GM21786 (cell line): ENCODE results near the gene PDPN.
"Not testable (repeated sequence)": the region's sequence is repeated elsewhere in the genome, so short reads cannot be mapped to it uniquely, and the experiment has no call there.

Source experiments
- ATAC-seq: cut with Tn5 transposase; IDR thresholded peaks from one replicate; pipeline ENCODE4 v1.9.1; 2021; ENCODE audit not compliant: unreplicated experiment

The PDPN gene

GRCh38 chr1:13583595-13583965 is at the start of gene PDPN:
Gene PDPN (plus strand): TSS chr1:13583832. CDS start chr1:13584034, 202 bp downstream.
- no peak for ATAC-seq

- ATAC-seq = no peak
Observed at GRCh38 chr1:13535227-13535626, 48.4 kb upstream of the PDPN start.

- no peak for ATAC-seq
Observed at GRCh38 chr1:13536571-13536970, 47.1 kb upstream of the PDPN start.

GRCh38 chr1:13538832-13539231 is 44.8 kb upstream of the PDPN start:
- ATAC-seq = no peak

GRCh38 chr1:13539683-13540082 is 43.9 kb upstream of the PDPN start:
- no peak for ATAC-seq

GRCh38 chr1:13540866-13541265 is 42.8 kb upstream of the PDPN start:
- no peak for ATAC-seq

- no peak for ATAC-seq
Observed at GRCh38 chr1:13541435-13542215, 42.0 kb upstream of the PDPN start.

- ATAC-seq = no peak
Observed at GRCh38 chr1:13543451-13544220, 40.0 kb upstream of the PDPN start.

GRCh38 chr1:13544221-13544556 is 39.4 kb upstream of the PDPN start:
- ATAC-seq = no peak

GRCh38 chr1:13546791-13547190 is 36.8 kb upstream of the PDPN start:
- ATAC-seq = no peak

GRCh38 chr1:13548281-13548680 is 35.4 kb upstream of the PDPN start:
- no peak for ATAC-seq

GRCh38 chr1:13549021-13549420 is 34.6 kb upstream of the PDPN start:
- ATAC-seq = no peak

GRCh38 chr1:13549521-13549920 is 34.1 kb upstream of the PDPN start:
- no peak for ATAC-seq

- ATAC-seq = no peak
Observed at GRCh38 chr1:13550663-13551062, 33.0 kb upstream of the PDPN start.

- no peak for ATAC-seq
Observed at GRCh38 chr1:13554798-13555197, 28.8 kb upstream of the PDPN start.

GRCh38 chr1:13556224-13556764 is 27.3 kb upstream of the PDPN start:
- ATAC-seq = no peak

- ATAC-seq = no peak
Observed at GRCh38 chr1:13560541-13560940, 23.1 kb upstream of the PDPN start.

- not testable (repeated sequence) for ATAC-seq
Observed at GRCh38 chr1:13562981-13563380, 20.7 kb upstream of the PDPN start.

- no peak for ATAC-seq
Observed at GRCh38 chr1:13564073-13564472, 19.6 kb upstream of the PDPN start.

GRCh38 chr1:13570435-13570834 is 13.2 kb upstream of the PDPN start:
- not testable (repeated sequence) for ATAC-seq

GRCh38 chr1:13570924-13571323 is 12.7 kb upstream of the PDPN start:
- no peak for ATAC-seq

- ATAC-seq = no peak
Observed at GRCh38 chr1:13573586-13573985, 10.0 kb upstream of the PDPN start.
